Stimulated activated naive CD8-positive, alpha-beta T cell treated with anti-CD3 and anti-CD28 coated beads, Interleukin-15, Interleukin-2, amounts not matched to agents 100 ng/mL and 50 ng/mL, for 24 hours (primary cell): ENCODE data around the gene GCLC.

Source experiments
- H3K27ac Mint-ChIP-seq: one replicate; pipeline ENCODE4 v1.8.0; 2021; ENCODE audit warnings: mild to moderate bottlenecking, mixed read lengths
- H3K27me3 Mint-ChIP-seq: one replicate; pipeline ENCODE4 v1.8.0; 2021; ENCODE audit warnings: mixed read lengths
- H3K36me3 Mint-ChIP-seq: one replicate; pipeline ENCODE4 v1.8.0; 2021; ENCODE audit warnings: low read depth, mixed read lengths
- H3K4me1 Mint-ChIP-seq: one replicate; pipeline ENCODE4 v1.8.0; 2021; ENCODE audit warnings: low read depth, mixed read lengths
- H3K4me3 Mint-ChIP-seq: one replicate; pipeline ENCODE4 v1.8.0; 2021; ENCODE audit warnings: mild to moderate bottlenecking, mixed read lengths
- H3K9me3 Mint-ChIP-seq: one replicate; pipeline ENCODE4 v1.8.0; 2021; ENCODE audit warnings: mixed read lengths

The GCLC gene

DNA sequence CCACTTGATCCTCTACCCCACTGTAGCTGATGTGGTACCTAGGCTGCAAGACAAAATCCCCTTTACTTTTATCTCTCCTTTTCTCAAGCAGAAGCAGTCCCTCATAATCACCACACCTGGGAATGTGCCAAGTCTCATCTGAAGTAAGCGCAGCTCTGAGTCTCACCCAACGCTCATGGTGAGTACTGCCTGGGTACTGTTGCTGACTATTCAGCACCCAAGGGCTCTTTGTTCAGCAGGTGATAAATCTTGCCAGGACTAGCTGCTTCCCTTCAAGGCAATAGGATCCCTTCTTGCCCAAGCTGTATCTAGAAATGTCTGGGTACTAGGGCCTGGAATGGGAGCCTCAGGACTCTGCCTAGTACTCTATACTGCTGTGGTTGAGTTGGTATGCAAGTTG is 70.9 kb downstream of the GCLC start:
- Mint-ChIP-seq H3K9me3 (no peaks in the 10 kb centered on the region), H3K27me3 (no peaks in the 10 kb centered on the region), H3K4me1 (no peaks in the 10 kb centered on the region), H3K27ac (no peak overlapping the region), H3K4me3 (no peak overlapping the region), H3K36me3 (no peaks in the 10 kb centered on the region)

DNA sequence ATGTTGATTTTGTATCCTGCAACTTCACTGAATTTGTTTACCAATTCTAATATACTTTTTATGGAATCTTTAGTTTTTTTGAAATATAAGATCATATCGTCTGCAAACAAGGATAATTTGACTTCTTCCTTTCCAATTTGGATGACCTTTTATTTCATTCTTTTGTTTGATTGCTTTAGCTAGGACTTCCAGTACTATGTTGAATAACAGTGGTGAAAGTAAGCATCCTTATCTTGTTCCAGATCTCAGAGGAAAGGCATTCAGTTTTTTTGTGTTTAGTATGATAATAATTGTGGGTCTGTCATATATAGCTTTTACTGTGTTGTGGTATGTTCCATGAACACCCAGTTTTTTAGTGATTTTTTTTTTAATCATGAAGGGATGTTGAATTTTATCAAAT is 75.7 kb downstream of the GCLC start:
- H3K9me3 Mint-ChIP-seq = no peaks in the 10 kb centered on the region
- H3K36me3 Mint-ChIP-seq = no peaks in the 10 kb centered on the region
- no peaks in the 10 kb centered on the region for H3K27me3 Mint-ChIP-seq
- no peaks in the 10 kb centered on the region for H3K4me1 Mint-ChIP-seq
- H3K27ac Mint-ChIP-seq = no peak overlapping the region
- no peak overlapping the region for H3K4me3 Mint-ChIP-seq

DNA sequence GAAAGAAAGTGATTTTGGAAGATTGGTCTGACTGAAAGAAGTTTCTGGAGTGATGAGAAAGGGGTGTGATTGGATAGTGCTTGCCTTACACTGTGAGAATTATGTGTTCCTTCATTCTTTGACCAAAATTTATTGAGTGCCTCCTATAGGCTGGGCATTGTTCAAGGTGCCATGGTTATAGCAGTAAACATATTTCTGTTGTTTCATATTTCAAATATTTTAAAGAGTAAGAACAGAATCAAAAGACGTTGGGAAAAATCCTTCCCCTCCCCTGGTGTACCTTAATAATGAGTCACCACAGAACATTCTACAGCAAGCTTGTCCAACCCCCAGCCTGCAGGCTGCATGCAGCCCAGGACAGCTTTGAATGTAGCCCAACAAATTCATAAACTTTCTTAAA is 78.6 kb downstream of the GCLC start:
- Mint-ChIP-seq H3K4me3 (no peak overlapping the region), H3K36me3 (no peaks in the 10 kb centered on the region), H3K4me1 (peaks cover 9% of the 10 kb centered on the region), H3K9me3 (no peaks in the 10 kb centered on the region), H3K27ac (no peak overlapping the region), H3K27me3 (no peaks in the 10 kb centered on the region)

DNA sequence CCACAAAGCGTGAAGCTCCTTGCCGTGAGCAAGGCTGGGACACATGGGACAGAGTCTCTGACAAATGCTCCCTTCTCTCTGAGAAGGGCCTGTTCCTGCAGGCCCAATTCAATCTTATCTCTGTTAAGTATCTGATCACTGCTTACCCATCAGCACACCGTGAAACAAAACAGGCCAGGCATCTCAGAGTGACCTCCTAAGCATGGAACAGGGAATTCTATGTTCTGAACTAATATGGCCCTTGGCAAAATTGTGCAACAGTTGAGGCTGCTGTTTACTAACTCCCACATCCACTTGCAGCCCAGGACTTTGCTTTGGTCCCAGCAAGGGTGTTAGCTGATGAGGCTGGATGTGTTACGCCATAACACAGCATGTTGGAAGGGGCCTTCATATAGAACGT is 79.2 kb downstream of the GCLC start:
- no peak overlapping the region for H3K27ac Mint-ChIP-seq

DNA sequence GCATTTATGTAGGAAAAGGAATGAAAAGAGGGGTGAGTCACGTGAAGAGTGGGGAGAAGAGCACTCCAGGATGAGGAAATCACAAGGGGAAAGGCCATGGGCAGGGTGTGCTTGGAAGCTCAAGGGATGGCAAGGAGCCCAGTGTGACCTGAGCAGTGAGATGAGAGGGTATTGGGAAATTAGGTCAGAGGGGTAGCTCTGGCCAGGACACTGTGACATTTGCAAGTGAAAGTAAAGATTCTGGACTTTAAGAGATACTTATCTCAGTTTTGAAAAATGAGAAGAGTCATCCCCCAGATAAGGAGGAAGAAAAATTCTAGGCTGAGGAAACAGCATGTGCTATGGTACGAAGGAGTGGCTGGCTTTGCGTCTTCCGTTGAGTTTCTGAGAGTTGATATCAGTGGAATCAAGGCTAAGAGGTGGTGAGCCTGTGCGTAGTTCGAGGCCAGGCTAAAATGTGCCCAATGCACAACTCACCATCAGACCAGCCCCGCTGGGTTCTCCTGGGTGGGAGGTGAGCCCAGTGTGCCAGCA is 79.9 kb downstream of the GCLC start:
- no peaks in the 10 kb centered on the region for H3K27me3 Mint-ChIP-seq
- no peaks in the 10 kb centered on the region for H3K9me3 Mint-ChIP-seq
- no peak overlapping the region for H3K27ac Mint-ChIP-seq
- H3K36me3 Mint-ChIP-seq = no peaks in the 10 kb centered on the region
- H3K4me3 Mint-ChIP-seq = no peak overlapping the region
- H3K4me1 Mint-ChIP-seq = peaks cover 12% of the 10 kb centered on the region

More for the DNA sequence above, 79.2 kb downstream of the GCLC start:
- Mint-ChIP-seq H3K4me3 (no peak overlapping the region), H3K9me3 (no peaks in the 10 kb centered on the region), H3K36me3 (no peaks in the 10 kb centered on the region), H3K27me3 (no peaks in the 10 kb centered on the region), H3K4me1 (peaks cover 9% of the 10 kb centered on the region)

DNA sequence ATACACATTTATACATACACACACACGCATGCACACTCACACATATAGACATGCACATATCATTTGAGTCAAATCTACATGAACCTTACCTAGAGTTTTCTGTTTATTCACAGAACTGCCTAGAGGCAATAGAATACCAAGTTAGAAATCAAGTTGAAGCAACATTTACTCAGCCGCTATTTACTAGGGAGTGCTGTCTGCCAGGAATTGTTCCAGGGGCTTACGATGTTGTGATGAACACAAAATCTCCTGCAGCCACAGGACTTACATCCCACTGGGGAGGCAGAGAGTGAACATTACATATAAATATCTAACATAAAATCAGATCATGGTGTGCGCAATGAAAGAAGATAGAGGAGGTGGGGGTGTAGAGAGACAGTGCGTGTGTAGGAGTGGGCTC is 80.4 kb downstream of the GCLC start:
- no peak overlapping the region for H3K4me3 Mint-ChIP-seq
- H3K27me3 Mint-ChIP-seq = no peaks in the 10 kb centered on the region
- H3K36me3 Mint-ChIP-seq = no peaks in the 10 kb centered on the region
- peaks cover 12% of the 10 kb centered on the region for H3K4me1 Mint-ChIP-seq
- no peak overlapping the region for H3K27ac Mint-ChIP-seq
- no peaks in the 10 kb centered on the region for H3K9me3 Mint-ChIP-seq

DNA sequence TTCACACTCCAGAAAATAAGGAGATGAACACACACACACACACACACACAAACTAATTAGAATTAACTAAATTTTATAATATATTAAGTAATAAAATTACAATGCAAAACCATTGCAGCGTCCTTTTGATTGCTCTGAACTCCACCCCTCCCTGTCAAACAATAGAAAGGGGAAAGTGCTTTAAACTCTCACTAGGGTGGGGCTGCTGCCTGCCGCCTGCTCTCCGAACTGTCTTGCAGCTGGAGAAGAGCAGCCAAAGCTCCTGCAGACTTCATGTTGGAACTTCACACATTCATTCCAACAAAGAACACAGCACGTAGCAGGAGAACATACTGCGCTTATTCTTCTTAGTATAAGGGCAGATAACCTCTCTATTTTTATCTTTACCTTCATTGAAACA is 83.2 kb downstream of the GCLC start:
- no peaks in the 10 kb centered on the region for H3K36me3 Mint-ChIP-seq
- peaks cover 22% of the 10 kb centered on the region for H3K4me1 Mint-ChIP-seq
- H3K4me3 Mint-ChIP-seq = peak overlapping the region; percentile 15
- H3K27ac Mint-ChIP-seq = no peak overlapping the region
- no peaks in the 10 kb centered on the region for H3K9me3 Mint-ChIP-seq
- no peaks in the 10 kb centered on the region for H3K27me3 Mint-ChIP-seq

DNA sequence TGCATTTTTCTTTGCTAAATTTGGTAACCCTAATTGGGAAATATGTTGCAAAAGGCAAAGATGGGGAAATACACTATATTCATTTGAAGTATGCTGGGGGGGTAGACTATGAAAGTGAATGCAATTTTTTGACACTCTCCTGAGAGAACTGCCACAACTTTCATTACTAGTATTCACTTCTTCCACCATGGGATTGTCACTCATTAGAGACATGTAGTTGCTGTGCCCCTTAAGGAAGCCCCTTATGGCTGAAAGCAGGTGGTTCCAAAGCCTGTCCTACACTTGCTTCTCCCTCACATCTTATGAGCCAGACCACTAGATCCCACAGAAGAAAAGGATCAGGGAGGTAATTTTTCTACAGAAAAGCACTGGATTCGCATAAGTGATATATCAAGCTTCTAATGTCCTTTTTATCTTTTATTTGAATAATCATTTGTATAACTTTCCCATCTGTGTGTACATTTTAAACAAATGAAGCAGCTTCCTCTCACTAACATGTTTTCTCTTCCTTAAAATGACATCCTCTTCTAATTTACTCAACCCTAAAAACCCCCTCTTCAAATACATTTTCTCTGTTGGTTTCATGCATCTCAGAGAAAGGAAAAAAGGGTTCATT is 83.8 kb downstream of the GCLC start:
- Mint-ChIP-seq H3K27ac (peak overlapping the region; percentile 9), H3K27me3 (no peaks in the 10 kb centered on the region), H3K36me3 (no peaks in the 10 kb centered on the region), H3K4me1 (peaks cover 22% of the 10 kb centered on the region), H3K4me3 (no peak overlapping the region), H3K9me3 (no peaks in the 10 kb centered on the region)

DNA sequence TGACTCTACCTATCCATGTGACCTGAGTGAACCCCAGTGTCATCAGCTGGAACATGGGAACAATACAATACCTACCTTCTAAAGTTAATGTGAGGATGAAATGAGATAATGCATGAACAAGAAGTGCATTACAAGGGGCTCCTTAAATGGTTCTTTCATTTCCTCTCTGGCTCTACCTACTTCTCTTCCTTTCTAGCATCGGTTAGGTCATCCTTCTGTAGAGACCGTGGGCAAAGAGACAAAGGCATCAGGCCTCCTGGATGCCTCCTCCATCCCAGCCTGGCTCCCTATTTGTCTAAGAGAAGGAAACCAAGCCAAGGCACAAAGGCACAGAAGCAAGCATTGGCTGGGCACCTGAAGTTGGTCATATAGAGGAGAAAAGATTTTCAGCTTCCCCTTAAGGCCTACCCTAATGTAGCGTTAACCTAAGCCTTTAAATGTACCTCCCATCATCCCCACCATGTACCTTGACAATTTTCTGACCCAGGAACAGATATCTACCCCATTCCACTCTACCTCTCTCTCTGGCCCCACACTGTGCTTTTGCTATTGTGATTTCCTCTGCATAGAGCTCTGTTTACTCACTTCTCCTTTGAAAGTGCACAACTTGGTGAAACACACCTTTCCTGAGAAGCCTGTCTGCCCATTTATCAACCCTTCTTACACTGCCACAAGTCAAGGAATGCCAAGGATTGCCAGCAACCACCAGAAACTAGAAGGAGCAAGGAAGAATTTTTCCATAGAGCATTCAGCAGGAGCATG is 86.6 kb downstream of the GCLC start:
- no peak overlapping the region for H3K4me3 Mint-ChIP-seq
- H3K27ac Mint-ChIP-seq = peak overlapping the region; percentile 17
- H3K36me3 Mint-ChIP-seq = peaks cover 4% of the 10 kb centered on the region
- no peaks in the 10 kb centered on the region for H3K27me3 Mint-ChIP-seq
- peaks cover 6% of the 10 kb centered on the region for H3K9me3 Mint-ChIP-seq
- peaks cover 22% of the 10 kb centered on the region for H3K4me1 Mint-ChIP-seq

DNA sequence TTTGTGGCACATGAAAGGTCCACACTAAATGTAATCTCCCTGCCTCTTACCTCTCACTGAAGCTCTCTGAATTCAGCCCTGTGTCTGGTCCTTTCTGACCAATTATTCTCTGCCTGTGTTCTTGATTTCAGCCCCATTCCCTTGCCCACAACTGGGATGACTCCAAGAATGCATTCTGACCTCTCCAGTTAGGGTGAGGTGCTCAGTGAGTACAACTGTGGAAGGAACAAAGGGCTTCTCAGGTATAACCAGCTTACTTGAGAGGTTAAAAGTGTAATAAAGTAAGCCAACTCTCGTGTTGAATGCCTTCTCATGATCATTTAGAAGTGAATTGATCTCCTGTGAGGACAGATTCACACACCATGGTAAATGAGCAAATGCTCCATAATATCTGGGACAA is 88.1 kb downstream of the GCLC start:
- Mint-ChIP-seq H3K27me3 (no peaks in the 10 kb centered on the region), H3K9me3 (peaks cover 6% of the 10 kb centered on the region), H3K4me3 (no peak overlapping the region), H3K36me3 (peaks cover 4% of the 10 kb centered on the region), H3K4me1 (peaks cover 14% of the 10 kb centered on the region), H3K27ac (no peak overlapping the region)

DNA sequence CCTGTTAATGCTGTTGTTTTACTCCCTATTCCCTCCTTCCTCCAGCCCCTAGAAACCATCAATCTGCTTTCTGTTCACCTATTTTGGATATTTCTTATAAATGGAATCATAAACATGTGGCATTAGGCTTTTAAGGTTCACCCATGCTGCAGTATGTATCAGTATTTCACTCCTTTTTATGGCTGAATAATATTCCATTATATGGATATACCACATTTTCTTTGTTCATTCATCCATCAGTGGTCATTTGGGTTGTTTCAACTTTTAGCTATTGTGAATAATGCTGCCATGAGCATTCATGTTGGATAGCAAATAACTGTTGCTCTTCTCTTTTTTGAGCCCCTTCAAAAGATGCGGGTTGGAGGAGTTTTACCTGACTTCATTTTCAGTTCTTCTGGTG is 89.2 kb downstream of the GCLC start:
- H3K27ac Mint-ChIP-seq = no peak overlapping the region
- no peaks in the 10 kb centered on the region for H3K27me3 Mint-ChIP-seq
- peaks cover 13% of the 10 kb centered on the region for H3K4me1 Mint-ChIP-seq
- peaks cover 4% of the 10 kb centered on the region for H3K36me3 Mint-ChIP-seq
- H3K9me3 Mint-ChIP-seq = peaks cover 6% of the 10 kb centered on the region
- H3K4me3 Mint-ChIP-seq = no peak overlapping the region

DNA sequence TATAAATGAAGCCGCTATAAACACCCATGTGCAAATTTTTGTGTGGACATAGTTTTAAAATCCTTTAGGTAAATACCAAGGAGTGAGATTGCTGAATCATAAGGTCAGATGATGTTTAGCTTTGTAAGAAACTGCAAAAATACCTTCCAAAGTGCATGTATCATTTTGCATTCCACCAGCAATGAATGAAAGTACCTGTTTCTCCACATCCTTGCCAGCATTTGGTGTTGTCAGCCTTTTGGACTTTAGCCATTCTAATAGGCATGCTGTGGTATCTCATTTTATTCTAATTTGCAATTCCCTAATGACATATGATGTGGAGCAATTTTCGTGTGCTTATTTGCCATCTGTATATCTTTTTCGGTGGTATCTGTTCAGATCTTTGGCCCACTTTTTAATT is 93.7 kb downstream of the GCLC start:
- Mint-ChIP-seq H3K9me3 (peaks cover 6% of the 10 kb centered on the region), H3K27me3 (no peaks in the 10 kb centered on the region), H3K36me3 (peaks cover 4% of the 10 kb centered on the region), H3K27ac (no peak overlapping the region), H3K4me3 (no peak overlapping the region), H3K4me1 (no peaks in the 10 kb centered on the region)

DNA sequence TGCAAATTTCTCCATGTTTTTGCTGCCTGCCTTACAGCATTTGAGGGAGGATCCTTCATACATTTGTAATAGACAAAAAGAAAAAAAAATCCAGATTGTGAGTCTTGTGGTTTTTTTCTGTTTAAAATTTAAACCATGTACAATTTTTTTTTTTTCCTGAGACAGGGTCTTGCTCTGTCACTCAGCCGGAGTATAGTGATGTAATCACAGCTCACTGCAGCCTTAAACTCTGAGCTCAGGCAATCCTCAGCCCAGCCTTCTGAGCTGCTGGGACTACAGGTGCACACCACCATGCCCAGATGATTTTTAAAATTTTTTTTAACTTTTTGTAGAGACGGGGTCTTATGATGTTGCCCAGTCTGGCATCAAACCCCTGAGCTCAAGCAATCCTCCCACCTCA is 97.0 kb downstream of the GCLC start:
- no peaks in the 10 kb centered on the region for H3K36me3 Mint-ChIP-seq

More for the DNA sequence above, 97.0 kb downstream of the GCLC start:
- Mint-ChIP-seq H3K27me3 (peaks cover 14% of the 10 kb centered on the region), H3K9me3 (no peaks in the 10 kb centered on the region), H3K27ac (no peak overlapping the region), H3K4me1 (no peaks in the 10 kb centered on the region), H3K4me3 (no peak overlapping the region)
